BE2C (cell line): Measurements from ENCODE around the gene PRAF2.

Source experiments
- DNase-seq: peaks from one replicate; pipeline ENCODE4 v3.0.0-alpha.2; 2020
- H3K27me3 ChIP-seq: fragments of 250-450 bp; sonication (Bioruptor Pico); 2 replicates; pipeline ENCODE4 v1.5.1; 2020; ENCODE audit warnings: mild to moderate bottlenecking
- H3K36me3 ChIP-seq: fragments of 250-450 bp; sonication (Bioruptor Pico); 2 replicates; pipeline ENCODE4 v1.5.1; 2020; ENCODE audit warnings: mild to moderate bottlenecking
- H3K4me1 ChIP-seq: fragments of 250-450 bp; sonication (Bioruptor Pico); 2 replicates; pipeline ENCODE4 v1.5.1; 2020
- H3K4me3 ChIP-seq: 2 replicates; pipeline ENCODE4 v1.5.1; 2011; ENCODE audit warnings: low read depth, low read length
- H3K9me3 ChIP-seq: fragments of 250-450 bp; sonication (Bioruptor Pico); 2 replicates; pipeline ENCODE4 v1.5.1; 2020
- CTCF ChIP-seq: IDR thresholded peaks from 2 replicates; pipeline ENCODE4 v1.5.1; 2012; ENCODE audit warnings: mild to moderate bottlenecking, low read depth, low read length

The PRAF2 gene

GRCh38 chrX:49037883-49038475, 35.8 kb downstream of the PRAF2 start:
- peaks cover 4% of the 10 kb centered on the region for H3K4me1 ChIP-seq
- DNase-seq: no peak
- H3K4me3 ChIP-seq: no peak overlapping the region
- no peaks in the 10 kb centered on the region; the same call in 1 of the 2 replicates for H3K36me3 ChIP-seq
- no peaks in the 10 kb centered on the region for H3K27me3 ChIP-seq
- TF ChIP-seq CTCF: no peak
- no peaks in the 10 kb centered on the region for H3K9me3 ChIP-seq

GRCh38 chrX:49030283-49030682, 43.5 kb downstream of the PRAF2 start:
- no peaks in the 10 kb centered on the region; the same call in 1 of the 2 replicates for H3K36me3 ChIP-seq
- H3K27me3 ChIP-seq: no peaks in the 10 kb centered on the region
- H3K4me1 ChIP-seq: no peaks in the 10 kb centered on the region
- no peaks in the 10 kb centered on the region for H3K9me3 ChIP-seq
- H3K4me3 ChIP-seq: no peak overlapping the region
- DNase-seq: no peak
- no peak for TF ChIP-seq CTCF

GRCh38 chrX:49029876-49030275, 43.9 kb downstream of the PRAF2 start:
- no peak for TF ChIP-seq CTCF
- H3K4me3 ChIP-seq: no peak overlapping the region
- no peaks in the 10 kb centered on the region for H3K27me3 ChIP-seq
- no peaks in the 10 kb centered on the region for H3K9me3 ChIP-seq
- no peaks in the 10 kb centered on the region for H3K4me1 ChIP-seq
- no peaks in the 10 kb centered on the region; the same call in 1 of the 2 replicates for H3K36me3 ChIP-seq
- no peak for DNase-seq
